ENCODE data around the gene COBLL1.

The COBLL1 gene

DNA sequence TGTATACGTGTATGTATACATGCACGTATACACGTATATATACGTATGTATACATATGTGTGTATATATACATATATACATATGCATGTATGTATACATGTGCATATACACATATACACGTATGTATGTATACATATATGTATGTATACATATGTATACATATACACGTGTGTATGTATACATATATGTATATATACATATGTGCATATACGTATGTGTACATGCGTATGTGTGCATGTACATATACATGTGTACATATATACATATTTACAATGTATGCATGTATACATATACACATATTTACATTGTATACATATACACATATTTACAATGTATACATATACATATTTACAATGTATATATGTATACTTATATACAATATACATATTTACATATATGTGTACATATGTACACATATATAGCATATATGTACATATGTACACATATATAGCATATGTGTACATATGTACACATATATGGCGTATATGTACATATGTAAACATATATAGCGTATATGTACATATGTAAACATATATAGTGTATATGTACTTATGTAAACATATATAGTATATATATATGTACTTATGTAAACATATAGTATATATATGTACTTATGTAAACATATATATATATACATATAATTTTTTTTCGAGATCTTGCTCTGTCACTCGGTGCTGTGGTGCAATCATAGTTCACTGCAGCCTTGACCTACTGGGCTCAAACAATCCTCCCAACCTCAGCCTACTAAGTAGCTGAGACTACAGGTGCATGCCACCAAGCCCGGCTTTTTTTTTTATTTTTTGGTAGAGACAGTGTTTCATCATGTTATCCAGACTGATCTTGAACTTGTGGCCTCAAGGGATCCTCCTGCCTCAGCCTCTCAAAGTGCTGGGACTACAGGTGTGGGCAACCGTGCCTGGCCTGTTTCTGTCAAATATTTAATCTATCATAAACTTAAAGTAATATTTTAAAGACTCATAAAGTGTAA lies 23.2 kb downstream of the COBLL1 start:
- DNase-seq (ENCODE audit: low spot score): no peak

DNA sequence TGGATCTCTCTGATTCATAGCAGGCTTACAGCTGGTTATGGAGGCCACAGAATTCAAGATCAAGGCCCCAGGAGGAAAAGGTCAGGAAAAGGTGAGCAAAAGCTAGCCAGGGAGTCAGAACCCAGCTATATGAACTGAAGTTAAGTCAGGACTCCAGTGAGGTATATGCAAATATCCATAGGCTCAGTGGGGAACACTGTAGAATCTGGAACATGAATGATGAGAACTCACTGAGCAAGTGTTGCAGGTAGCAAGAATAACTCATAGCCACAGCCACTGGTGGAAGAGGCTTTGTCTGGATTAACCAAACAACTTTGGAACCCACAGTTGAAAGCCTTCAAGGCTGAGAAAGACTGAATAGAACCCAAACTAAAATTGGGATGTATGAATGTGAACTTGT lies 24.7 kb downstream of the COBLL1 start:
- no peak for DNase-seq (ENCODE audit: low spot score)

DNA sequence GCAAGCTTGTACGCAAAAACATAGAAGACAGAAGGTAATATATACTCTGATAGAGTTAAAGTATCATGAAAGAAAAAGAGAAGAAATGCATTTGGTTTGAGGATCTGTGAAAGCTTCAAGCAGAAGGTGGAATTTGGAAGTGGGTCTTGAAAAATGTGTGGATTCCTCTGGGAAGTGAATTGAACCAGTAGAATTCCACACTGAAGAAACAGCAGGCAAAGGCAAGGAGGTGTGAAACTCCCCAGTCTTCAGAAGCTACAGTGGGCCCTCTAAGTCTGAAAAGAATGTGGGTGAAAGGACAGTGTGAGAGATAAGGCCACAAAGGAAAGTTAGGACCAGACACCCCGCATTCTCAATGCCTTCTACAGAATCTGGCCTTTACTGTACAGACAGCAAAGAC lies 25.6 kb downstream of the COBLL1 start:
- no peak for DNase-seq (ENCODE audit: low spot score)

DNA sequence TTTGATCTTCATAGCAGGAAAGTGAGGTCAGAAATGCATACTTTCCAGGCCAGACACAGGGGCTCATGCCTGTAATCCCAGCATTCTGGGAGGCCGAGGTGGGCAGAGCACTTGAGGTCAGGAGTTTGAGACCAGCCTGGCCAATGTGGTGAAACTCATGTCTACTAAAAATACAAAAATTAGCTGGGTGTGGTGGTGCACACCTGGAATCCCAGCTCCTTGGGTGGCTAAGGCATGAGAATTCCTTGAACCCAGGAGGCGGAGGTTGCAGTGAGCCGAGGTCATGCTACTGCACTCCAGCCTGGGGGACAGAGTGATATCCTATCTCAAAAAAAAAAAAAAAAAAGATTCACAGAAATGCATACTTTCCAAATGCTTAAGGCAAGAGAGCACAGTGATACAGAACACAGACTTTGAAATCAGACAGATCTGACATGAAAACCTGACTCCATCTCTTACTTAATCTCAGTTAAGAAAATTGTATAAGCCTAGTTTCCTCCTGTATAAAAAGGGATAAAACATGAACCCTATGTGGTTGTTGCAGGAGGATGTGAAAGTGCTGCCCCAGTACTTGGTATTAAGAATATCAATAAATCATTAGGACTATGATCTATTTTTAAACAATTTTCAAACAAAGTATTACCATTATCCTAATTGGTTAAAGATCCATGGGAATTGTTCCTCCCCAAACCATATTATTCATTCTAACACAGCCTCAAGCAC lies 26.4 kb downstream of the COBLL1 start:
- DNase-seq (ENCODE audit: low spot score): no peak

DNA sequence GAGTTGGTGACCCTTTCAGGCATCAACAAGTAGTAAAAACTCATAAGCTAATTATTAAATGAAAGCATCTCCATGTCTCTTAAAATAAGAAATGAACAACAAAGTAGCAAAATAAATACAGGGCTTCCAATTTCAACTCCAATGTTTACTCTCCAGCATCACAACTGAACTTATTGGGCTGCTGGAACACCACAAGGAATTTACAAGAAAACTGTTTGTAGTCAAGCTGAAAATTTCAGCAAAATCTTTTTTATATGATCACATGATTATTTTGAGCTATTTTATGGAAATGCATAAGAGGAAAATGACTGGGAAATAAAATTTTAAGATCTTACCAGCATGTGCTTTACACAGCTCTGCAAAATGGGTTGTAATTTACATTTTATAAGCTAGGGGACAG lies 28.1 kb downstream of the COBLL1 start:
- DNase-seq (ENCODE audit: low spot score): no peak

DNA sequence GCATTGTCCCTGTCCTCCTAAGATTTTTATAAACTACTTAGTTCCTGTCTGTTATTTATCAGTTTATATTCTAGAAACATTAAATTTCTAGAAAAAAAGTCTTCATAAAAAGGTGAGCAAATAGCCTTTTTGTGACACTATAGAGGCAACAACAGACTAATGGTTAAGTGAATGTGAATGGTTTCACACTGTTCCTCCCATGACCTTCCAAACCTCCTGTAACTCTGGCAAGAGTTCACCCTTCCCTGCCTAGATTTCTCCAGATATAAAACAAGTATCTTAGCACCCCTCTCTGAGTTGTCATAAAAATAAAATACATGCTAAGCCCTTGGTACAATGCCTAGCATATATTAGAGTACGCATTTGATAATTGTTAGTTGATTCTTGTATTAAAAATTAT lies 29.2 kb downstream of the COBLL1 start:
- no peak for DNase-seq (ENCODE audit: low spot score)

DNA sequence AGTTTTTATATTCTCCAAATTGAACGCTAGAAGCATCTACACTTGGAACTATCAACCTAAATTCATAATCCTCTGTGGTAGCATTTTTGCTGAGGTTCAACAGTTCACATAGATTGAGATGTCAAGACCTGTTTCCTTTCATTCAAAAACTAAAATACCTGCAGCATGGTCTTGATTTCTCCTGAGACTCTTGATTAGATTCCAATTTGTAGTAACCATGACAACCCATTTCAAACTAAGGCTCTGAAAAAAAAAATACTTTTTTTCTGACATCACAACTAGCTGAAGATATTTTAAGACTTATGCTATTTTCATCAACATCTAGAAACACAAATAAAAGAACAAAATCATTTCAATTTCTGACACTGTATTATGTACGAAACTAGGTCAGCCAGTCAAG lies 29.8 kb downstream of the COBLL1 start:
- DNase-seq (ENCODE audit: low spot score): no peak

DNA sequence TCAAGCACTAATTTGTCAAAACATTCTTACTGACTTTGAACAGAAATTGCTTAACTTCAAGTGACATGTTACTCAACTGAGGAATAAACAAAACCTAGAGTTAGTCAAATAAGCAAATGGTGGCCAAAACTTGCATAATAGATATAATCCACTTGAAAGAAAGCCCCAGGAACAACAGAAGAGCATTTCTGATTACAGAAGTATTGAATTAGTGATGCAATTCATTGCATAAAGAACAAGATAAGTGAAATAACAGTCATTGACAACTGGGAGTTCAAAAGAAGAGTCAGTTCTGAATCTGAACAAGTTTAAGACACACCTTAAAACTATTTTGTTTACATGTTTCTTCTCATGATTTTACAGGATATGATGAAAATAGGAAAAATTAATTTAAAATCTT lies 30.8 kb downstream of the COBLL1 start:
- DNase-seq (ENCODE audit: low spot score): no peak

DNA sequence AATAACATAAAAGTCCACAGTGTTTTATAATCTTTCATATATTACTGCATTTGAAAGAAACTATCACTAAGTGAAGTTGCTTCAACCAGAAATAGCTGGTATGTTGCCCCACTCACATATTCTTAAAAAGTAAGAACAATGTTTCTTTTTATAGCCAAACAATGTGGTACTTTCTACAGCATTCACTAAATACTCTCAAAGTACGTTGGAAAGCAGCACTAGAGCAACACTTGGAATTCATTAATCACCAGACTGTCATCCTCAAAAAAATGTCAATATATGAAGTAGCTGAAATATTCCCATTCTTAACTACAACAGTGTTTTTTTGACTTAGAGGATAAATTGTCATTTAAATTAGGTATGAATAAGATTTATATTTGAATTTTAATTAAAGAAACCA lies 32.8 kb downstream of the COBLL1 start:
- DNase-seq (ENCODE audit: low spot score): peak; percentile 62

DNA sequence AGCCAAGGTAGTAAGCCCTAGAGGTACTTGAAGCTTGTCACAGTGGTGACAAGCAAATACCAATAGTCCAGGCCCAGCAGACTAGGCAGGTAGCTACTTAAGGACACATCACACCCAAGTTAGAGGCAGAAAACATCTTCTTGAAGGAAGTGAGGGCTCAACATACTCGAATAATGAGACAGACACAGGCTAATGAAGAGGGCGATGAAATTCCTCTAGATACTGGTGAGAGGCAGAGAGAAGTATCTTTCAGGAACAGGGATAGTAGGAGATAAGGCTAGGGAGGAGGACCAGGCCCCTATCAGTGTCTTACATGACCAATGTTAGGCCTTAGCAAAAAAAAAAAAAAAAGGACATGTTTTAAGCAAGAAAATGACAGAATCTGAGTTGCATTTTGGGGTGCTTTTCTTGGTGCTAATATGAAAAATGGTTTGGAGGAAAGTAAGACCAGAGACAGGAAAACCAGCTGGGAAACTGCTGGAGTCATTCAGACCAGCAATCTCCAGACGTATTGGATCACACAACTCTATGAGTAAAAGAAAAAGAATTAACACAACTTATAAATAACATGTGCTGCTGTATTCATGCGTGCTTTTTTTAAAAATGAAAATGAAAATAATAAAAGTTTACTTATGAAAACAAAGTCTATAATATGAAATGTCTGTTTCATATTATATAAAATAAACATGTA lies 37.7 kb downstream of the COBLL1 start:
- no peak for DNase-seq (ENCODE audit: low spot score)

DNA sequence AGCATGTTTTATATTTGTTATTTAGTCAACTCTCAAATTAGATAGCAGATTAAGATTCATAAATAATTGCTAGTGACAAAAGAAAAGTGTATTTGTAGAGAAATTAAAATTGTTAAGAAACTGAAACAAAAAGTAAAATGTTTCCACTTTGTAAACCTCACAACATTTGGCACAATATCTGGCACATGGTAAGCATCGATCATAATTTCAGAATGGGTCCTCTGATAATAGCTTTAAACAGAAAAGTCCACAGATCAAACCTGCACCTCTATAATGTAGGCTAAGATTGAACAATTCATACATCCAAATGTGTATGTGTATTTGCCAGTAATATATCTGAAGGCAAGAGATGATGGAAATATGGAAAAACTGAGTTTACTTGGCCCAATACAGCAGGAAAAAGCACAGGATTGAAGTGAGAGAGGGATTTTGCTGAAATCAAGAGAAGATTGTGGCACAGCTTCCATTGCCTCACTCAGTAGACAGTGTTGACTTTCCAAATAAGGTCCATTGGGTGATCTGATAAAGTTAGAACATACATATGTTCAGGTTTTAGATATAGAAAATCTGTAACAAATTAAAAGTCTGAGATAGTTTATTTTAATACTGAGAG lies 39.4 kb downstream of the COBLL1 start:
- no peak for DNase-seq (ENCODE audit: low spot score)

DNA sequence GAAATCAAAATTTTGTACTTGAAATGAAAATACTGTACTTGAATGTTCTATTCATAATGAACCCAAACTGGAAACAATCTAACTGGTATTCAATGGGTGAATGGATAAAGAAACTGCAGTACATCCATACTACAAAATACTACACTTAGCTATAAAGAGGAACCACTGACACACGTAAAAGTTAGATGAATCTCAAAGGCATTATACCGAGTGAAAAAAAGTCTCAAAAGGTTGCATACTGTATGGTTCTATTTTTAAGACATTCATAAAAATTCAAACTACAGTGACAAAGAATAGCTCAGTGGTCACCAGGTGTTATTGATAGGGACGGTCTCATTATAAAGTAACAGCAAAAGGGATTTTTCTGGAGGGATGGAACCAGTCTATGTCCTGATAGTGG lies 41.1 kb downstream of the COBLL1 start:
- DNase-seq (ENCODE audit: low spot score): no peak

DNA sequence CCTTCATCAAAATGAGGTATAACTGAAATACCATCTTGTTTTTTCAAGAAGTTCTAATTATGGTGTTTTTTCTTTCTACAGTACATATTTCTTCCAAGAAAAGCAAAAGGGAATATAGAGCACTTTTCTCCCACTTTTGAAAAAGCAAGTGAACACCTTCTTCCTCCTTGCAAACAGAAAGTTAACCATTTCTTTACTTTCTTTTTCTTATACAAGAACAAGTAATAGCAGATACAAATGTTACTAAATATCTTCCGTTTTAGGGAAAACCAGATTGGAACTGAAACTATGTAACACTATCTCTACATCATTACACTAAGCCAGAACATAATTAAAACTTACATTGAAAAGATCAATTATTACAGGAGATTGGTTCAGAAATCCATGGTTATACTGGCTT lies 44.0 kb downstream of the COBLL1 start:
- DNase-seq (ENCODE audit: low spot score): no peak

DNA sequence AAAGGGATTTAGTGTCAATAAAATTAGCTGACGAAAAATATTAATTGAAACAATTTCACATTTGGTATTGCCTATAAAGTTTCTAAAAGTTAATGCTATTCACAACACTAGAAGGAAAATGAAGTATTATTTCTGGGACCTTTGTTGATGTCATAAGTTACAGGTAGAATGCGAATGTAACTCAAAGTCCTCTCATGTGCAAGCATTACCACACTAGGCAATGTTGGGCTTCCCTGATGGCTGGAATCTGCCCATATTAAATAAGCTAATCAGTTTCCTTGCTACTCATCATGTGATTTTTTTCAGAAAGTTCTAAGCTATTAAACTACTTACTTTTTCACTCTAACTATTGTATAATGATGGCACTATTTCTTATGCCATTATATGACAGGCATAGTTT lies 44.6 kb downstream of the COBLL1 start:
- no peak for DNase-seq (ENCODE audit: low spot score)

DNA sequence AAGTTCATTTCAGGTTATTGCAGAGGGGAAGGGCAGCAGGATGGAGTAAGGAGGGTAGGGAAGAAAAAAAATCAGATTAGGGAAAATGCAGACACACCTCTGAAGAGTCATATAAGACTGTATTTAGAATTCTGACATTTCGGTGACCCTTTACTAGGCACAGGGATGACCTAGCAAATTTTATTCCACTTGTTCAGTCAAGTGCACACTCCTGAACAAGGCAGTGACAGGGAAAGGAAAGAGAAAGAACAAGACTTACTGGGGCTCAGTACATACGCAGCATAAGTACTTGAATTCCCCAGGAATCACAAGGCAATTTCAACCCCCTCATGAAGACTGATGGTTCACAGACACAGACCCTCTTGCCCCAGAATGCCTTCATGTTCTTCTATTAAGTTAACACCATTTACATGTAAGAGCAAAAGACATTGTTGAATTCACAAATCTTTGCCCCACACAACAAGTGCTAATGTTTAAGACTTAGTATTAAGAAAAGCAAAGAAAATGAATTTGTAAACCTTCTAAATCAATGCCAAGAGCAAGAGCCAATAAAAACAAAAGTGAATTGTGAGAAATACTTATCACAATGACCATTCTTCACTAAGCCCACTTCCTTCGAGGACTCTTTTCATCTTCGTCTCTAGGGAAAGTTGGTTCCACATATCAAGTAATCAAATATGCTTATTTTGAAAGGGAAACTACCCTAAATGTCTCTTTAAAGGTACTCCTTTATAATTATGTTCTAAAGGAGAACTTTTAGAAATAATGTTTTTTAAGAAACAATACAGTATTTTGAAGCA lies 47.0 kb downstream of the COBLL1 start:
- DNase-seq (ENCODE audit: low spot score): no peak

DNA sequence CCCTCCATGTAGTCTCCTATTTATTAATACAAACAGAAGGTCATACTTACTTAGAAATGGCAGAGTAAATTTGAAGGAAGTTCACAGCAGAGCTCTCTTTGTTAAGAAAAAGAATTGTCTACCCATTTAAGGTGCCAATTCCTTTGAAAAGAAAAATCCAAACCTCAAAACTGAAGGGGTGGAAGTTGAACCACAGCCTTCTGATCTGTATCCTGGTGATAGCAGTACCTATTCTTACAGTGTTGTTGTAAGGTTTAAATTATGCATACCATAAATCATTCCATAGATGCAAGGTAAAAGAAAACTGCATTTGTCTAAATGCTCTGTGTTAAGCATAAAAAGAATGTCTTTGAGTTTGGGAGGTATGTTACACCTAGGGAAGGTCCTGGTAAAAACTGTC lies 47.6 kb downstream of the COBLL1 start:
- no peak for DNase-seq (ENCODE audit: low spot score)

DNA sequence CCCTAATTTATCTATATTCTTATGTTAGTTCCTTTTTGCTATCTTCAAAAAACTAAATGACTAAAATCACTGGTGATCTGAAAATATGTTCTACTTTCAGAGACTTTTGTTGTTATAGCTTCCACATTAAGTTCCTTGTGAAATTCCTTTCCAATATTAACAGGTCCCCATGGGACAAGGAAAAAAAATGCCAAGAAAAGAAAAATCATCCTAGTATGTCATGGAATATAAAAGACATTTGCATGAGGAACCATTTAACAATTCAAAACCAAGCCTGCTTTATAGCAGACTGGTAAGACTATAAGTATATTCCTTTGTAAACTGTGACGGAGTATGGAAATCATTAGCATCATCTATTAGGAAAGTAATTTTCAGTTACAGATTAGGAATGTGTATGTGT lies 48.1 kb downstream of the COBLL1 start:
- DNase-seq (ENCODE audit: low spot score): no peak

DNA sequence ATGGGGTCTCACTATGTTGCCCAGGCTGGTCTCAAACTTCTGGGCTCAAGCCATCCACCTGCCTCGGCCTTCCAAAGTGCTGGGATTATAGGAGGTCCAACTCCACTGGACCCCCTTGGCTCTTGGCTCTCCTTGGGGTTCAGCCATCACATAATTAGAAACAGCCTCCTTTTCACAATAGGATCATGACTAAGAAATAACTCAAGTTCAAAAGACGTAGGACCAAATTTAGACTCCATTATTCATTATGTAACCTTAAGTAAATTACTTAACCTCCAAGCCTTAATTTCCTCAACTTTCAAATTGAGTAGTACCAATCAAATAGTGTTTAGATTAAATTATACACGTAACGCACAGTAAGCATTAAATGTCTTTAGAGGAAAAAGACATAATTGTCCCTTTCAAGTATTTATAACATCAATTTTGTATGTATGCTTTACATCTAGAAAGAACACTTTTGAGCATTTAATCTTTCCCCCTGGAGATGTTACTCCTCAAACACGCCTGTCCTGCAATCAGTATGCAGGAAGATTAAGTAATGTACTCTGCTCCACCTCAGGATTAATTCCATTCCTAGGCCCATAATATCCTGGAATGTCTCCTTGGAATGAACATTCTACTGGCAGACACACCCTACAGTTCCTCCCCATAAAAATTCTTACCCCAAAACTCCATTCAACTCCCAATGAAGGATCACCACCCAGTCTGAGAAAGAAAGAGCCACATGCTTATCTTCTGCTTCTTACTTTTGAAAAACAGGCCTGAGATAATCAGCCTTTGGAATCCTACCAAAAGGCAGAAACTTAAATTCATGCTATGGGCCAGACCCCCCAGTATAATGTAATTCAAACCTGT lies 49.1 kb downstream of the COBLL1 start:
- DNase-seq (ENCODE audit: low spot score): no peak

DNA sequence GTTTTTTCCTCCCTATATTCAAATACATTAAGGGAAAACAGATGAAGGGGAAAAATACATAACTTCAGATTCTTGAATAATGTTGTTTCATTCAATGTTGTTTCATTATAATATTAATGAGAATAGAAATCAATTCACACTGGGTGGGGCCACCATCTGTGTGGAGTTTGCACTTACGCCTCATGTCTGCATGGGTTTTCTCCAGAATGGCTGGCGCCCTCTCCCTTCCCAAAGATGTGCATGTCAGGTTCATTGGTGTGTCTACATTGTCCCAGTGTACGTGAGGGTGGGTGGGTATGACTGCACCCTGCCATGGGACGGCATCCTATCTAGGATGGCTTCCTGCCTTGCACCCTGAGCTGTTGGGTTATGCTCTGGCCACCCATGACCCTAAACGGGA lies 51.7 kb downstream of the COBLL1 start:
- no peak for DNase-seq (ENCODE audit: low spot score)

DNA sequence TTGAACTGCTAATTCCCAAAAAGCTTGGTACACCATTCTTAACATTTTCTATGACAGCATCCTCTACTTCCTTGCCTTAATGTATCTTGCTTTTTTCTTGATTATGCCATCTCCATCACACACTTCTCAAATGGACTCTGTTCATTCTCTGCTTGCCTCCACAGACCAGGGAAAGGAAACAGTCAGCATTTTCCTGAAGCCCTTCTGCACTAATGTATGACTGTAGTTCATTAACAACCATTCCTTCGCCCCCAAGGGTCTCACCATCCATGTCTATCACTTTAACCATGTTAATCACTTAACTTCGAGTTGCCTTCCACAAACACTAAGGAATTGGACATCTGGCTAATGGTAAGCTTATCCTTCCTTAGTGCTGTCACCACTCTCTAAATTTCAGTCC lies 54.8 kb downstream of the COBLL1 start:
- DNase-seq (ENCODE audit: low spot score): no peak

DNA sequence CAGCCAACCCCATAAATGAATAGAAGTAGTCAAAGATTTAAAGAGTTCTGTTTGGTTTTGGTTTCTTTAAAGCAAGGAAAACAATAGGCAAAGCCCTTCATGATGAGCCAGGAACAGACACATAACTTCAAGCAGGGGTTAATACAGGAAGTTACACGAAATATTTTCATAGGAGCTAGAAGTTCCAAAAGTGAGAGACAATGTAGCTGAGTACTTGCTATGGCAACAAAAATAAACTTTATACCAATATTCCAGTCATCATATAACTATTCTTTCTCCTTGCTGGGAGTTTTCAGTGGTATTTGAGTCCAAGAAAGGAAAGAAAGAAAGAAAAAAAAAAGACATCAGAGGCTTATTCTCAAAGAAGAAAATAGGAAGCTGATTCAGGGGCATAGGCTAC lies 56.2 kb downstream of the COBLL1 start:
- DNase-seq (ENCODE audit: low spot score): no peak
